Measurements from ENCODE around the gene TUBB3.
"Not testable (repeated sequence)": the region's sequence is repeated elsewhere in the genome, so short reads cannot be mapped to it uniquely, and the experiment has no call there.

The TUBB3 gene

DNA sequence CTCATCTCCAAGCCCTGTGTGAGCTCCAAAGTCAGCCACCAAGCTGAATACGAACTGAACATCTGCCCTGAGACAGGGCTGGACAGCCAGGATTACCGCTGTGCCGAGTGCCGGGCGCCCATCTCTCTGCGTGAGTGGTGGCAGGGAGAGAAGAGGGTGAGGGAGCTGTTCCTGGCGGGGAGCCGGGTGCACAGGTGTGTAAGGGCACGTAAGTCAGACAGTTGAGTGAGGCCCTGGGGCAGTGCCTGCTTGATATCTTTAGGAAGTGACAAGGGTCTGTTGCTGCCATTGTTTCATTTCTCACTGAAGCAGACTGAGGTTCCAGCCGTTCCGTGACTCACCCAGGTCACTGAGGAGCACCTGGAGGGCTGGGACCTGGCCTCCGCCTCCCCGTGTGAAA lies 37.8 kb downstream of the TUBB3 start:
- H3K4me3 ChIP-seq (replicated peaks; ENCODE audit: low read depth, low read length): no peak overlapping the region
- no peak for DNase-seq (ENCODE audit: extremely low read depth, low read depth)

GRCh38 chr16:89961920-89962319 lies 38.8 kb downstream of the TUBB3 start:
- H3K4me3 ChIP-seq (replicated peaks; ENCODE audit: low read depth, low read length): no peak overlapping the region
- DNase-seq (ENCODE audit: extremely low read depth, low read depth): no peak
- TF ChIP-seq, protein P1, sequence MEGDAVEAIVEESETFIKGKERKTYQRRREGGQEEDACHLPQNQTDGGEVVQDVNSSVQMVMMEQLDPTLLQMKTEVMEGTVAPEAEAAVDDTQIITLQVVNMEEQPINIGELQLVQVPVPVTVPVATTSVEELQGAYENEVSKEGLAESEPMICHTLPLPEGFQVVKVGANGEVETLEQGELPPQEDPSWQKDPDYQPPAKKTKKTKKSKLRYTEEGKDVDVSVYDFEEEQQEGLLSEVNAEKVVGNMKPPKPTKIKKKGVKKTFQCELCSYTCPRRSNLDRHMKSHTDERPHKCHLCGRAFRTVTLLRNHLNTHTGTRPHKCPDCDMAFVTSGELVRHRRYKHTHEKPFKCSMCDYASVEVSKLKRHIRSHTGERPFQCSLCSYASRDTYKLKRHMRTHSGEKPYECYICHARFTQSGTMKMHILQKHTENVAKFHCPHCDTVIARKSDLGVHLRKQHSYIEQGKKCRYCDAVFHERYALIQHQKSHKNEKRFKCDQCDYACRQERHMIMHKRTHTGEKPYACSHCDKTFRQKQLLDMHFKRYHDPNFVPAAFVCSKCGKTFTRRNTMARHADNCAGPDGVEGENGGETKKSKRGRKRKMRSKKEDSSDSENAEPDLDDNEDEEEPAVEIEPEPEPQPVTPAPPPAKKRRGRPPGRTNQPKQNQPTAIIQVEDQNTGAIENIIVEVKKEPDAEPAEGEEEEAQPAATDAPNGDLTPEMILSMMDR (IDR thresholded peaks at IDR 0.05; ENCODE audit: low read depth, low read length, missing control alignments): no peak

More for the DNA sequence above, 37.8 kb downstream of the TUBB3 start:
- TF ChIP-seq, protein P1 (IDR thresholded peaks at IDR 0.05; ENCODE audit: low read depth, low read length, missing control alignments): no peak

GRCh38 chr16:89962754-89963498 lies 39.8 kb downstream of the TUBB3 start:
- TF ChIP-seq, protein P1 (IDR thresholded peaks at IDR 0.05; ENCODE audit: low read depth, low read length, missing control alignments): no peak
- H3K4me3 ChIP-seq (replicated peaks; ENCODE audit: low read depth, low read length): no peak overlapping the region
- DNase-seq (ENCODE audit: extremely low read depth, low read depth): no peak

- H3K4me3 ChIP-seq (replicated peaks; ENCODE audit: low read depth, low read length): no peak overlapping the region
- no peak for DNase-seq (ENCODE audit: extremely low read depth, low read depth)
- TF ChIP-seq, protein P1 (IDR thresholded peaks at IDR 0.05; ENCODE audit: low read depth, low read length, missing control alignments): no peak
These were observed 41.1 kb downstream of the TUBB3 start for GRCh38 chr16:89964201-89964600.

DNA sequence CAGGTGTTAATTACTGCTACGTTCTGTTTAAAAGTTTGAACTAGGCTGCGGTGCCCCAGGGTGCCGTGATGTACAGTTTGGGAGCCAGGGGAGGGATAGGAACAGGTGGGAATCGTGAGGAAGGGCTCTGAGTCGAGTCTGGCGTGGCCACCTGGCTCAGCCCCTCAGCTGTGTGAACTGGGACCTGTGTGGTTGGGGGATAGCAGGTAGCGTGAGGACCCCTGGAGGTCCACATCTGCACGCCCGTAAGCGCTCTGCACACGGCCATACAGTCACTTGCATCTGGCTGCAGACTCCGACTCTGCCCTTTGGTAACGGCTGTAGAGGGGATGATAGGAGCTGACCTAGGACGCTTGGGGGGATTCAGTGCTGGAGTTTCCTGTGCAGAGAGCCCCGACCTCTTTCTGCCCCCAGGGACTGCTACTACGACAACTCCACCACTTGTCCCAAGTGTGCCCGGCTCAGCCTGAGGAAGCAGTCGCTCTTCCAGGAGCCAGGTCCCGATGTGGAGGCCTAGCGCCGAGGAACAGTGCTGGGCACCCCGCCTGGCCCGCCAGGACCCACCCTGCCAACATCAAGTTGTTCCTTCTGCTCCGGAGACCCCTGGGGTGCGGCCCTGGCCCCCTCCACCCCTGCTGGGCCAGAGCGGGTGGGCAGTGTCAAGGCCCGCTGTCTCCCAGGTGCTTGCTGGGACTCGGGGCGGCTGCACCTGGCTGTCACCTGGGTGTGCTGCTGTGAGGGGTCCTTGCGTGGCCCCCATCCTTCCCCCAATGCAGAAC lies 42.5 kb downstream of the TUBB3 start:
- H3K4me3 ChIP-seq (replicated peaks; ENCODE audit: low read depth, low read length): no peak overlapping the region
- TF ChIP-seq, protein P1 (IDR thresholded peaks at IDR 0.05; ENCODE audit: low read depth, low read length, missing control alignments): no peak
- no peak for DNase-seq (ENCODE audit: extremely low read depth, low read depth)

DNA sequence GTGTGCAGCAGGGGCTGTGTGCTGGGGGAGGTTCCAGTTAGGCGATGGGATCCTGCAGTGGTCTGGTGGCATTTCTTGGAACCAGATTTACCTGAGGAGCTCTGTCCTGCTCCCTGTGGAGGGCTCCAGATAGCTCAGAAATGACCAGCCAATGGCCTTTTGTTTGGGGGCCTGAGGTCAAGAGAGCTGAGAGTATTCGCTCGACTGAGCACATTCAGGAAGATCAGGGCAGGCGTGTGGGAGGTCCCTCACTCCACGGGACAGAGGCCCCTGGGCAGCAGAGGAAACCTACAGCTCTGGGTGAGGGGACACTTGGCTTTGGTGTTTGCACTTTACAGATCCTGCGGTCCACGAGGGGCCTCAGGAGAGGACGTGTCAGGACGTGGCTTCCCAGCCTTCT lies 43.6 kb downstream of the TUBB3 start:
- DNase-seq (ENCODE audit: extremely low read depth, low read depth): no peak
- TF ChIP-seq, protein P1 (IDR thresholded peaks at IDR 0.05; ENCODE audit: low read depth, low read length, missing control alignments): no peak
- H3K4me3 ChIP-seq (replicated peaks; ENCODE audit: low read depth, low read length): no peak overlapping the region

DNA sequence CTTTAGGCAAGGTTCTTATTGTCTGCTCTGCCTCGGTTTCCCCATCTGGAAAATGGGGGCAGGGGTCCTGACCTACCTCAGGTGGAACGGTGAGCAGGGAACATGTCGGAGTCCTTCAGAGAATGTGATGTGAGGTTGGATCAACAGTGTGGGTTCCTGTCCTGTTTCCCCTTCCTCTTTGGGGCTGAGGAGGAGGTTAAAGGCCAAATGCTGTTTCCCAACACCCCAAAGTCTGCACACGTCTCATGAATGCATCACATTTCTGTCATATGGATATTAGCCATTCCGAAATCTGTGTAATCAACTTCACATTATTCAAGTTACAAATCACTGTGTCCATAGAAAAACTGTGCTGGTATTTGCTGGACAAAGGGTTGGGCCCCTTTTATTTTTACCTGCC lies 44.3 kb downstream of the TUBB3 start:
- H3K4me3 ChIP-seq (replicated peaks; ENCODE audit: low read depth, low read length); DNase-seq (ENCODE audit: extremely low read depth, low read depth): not testable (repeated sequence)

- not testable (repeated sequence) for DNase-seq (ENCODE audit: extremely low read depth, low read depth); H3K4me3 ChIP-seq (replicated peaks; ENCODE audit: low read depth, low read length)
These were observed 44.9 kb downstream of the TUBB3 start for GRCh38 chr16:89968074-89968473.
